WERI-Rb-1 (cell line): Measurements from ENCODE around the gene CARD19.

ENCODE experiments used
- DNase-seq: peaks from one replicate; pipeline ENCODE4 v3.0.0-alpha.2; 2020
- H3K27ac ChIP-seq: fragments of 250-450 bp; sonication (Bioruptor Pico); 2 replicates; pipeline ENCODE4 v1.5.1; 2020; ENCODE audit warnings: mild to moderate bottlenecking, moderate library complexity
- H3K27me3 ChIP-seq: fragments of 250-450 bp; sonication (Bioruptor Pico); 2 replicates; pipeline ENCODE4 v1.5.1; 2021; ENCODE audit warnings: mild to moderate bottlenecking, low read depth, moderate library complexity; ENCODE audit not compliant: insufficient read depth, severe bottlenecking
- H3K36me3 ChIP-seq: fragments of 250-450 bp; sonication (Bioruptor Pico); 2 replicates; pipeline ENCODE4 v1.5.1; 2020; ENCODE audit warnings: mild to moderate bottlenecking, moderate library complexity
- H3K4me3 ChIP-seq: 2 replicates; pipeline ENCODE4 v1.5.1; 2011; ENCODE audit warnings: low read depth, mild to moderate bottlenecking, control low read depth, low read length
- H3K9me3 ChIP-seq: fragments of 250-450 bp; sonication (Bioruptor Pico); 2 replicates; pipeline ENCODE4 v1.5.1; 2021; ENCODE audit warnings: mild to moderate bottlenecking, moderate library complexity; ENCODE audit not compliant: severe bottlenecking
- TF ChIP-seq, protein P1 (sequence below): IDR thresholded peaks from 2 replicates; pipeline ENCODE4 v1.5.1; 2011; ENCODE audit warnings: low read depth, mild to moderate bottlenecking, control low read depth, inconsistent platforms, low read length

Gene CARD19

DNA sequence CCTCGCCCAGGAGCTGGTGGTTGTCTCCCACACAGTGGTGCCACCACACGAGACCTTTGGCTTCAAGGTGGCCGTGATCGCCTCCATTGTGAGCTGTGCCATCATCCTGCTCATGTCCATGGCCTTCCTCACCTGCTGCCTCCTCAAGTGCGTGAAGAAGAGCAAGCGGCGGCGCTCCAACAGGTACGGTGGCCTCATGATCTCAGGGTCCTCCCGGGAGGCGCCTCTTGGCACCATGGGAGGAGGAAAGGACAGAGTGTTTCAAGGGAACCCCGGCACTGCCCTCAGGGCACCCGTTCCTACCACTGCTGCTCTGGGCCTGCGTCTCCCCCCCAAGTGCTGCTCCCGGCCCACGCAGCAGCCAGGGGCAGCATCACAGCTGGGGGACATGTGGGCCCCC lies 18.2 kb upstream of the CARD19 start:
- Histone ChIP-seq H3K9me3 (no peaks in the 10 kb centered on the region), H3K27me3 (no peaks in the 10 kb centered on the region), H3K27ac (no peak overlapping the region), H3K4me3 (no peak overlapping the region), H3K36me3 (no peaks in the 10 kb centered on the region)
- TF ChIP-seq, protein P1, sequence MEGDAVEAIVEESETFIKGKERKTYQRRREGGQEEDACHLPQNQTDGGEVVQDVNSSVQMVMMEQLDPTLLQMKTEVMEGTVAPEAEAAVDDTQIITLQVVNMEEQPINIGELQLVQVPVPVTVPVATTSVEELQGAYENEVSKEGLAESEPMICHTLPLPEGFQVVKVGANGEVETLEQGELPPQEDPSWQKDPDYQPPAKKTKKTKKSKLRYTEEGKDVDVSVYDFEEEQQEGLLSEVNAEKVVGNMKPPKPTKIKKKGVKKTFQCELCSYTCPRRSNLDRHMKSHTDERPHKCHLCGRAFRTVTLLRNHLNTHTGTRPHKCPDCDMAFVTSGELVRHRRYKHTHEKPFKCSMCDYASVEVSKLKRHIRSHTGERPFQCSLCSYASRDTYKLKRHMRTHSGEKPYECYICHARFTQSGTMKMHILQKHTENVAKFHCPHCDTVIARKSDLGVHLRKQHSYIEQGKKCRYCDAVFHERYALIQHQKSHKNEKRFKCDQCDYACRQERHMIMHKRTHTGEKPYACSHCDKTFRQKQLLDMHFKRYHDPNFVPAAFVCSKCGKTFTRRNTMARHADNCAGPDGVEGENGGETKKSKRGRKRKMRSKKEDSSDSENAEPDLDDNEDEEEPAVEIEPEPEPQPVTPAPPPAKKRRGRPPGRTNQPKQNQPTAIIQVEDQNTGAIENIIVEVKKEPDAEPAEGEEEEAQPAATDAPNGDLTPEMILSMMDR = no peak
- DNase-seq = no peak

DNA sequence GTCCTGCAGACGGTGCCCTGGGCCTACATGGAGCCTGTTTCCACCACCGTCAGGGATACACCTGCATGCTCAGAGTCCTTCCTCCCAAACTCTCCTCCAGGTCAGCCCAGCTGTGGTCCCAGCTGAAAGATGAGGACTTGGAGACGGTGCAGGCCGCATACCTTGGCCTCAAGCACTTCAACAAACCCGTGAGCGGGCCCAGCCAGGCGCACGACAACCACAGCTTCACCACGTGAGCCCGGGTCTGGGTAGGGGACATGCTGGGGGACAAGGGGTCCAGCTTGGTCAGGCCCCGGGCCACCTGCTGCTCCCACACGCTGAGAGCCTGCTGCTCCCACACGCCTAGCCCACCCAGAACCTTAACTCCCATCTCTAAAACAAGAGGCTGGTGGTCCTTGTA lies 16.6 kb upstream of the CARD19 start:
- Histone ChIP-seq H3K36me3 (no peaks in the 10 kb centered on the region), H3K9me3 (no peaks in the 10 kb centered on the region)
- no peak for DNase-seq

DNA sequence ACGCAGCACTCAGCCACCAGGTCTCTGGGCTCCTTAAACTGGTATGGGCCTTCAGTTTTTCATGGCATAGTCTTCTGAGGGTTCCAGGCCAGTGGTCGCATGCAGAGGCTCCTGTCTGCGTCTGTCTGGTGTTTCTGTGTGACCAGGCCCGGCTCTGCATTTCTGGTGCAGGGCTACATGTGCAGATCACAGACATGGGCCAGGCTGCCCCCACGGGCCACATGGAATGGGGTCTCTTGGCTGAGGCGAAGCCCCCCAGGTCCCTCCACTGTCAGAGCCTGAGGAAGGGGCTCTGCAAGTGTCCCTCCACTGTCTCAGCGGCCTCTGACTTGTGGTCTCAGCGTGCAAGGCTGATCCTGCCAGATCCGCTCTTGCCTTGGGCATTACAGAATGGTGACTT lies 15.6 kb upstream of the CARD19 start:
- DNase-seq = no peak
- H3K36me3 ChIP-seq = no peaks in the 10 kb centered on the region

More for the DNA sequence above, 16.6 kb upstream of the CARD19 start:
- TF ChIP-seq, protein P1 = no peak
- H3K27ac ChIP-seq = no peak overlapping the region
- no peak overlapping the region for H3K4me3 ChIP-seq
- no peaks in the 10 kb centered on the region for H3K27me3 ChIP-seq

DNA sequence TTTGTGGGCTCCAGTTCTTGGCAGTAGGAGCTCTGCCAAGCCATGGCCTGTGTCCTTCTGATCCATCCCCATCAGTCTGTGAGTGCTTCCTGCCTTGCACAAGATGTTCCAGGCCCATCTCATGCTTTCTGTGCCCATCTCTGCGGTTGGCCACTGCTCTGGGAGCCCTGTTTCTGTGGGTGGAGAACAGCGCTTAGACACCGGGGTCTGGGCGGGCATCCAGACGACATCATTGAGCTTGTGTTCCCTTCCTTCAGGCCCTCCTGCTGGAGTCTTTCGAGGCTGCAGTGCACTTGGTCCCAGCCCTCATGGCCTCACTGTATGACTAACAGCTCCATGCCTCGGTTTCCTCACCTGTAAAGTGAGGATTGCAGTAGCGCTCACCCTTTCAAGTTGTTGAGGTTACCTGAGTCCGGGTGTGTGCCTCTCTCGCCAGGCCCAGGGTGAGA lies 14.9 kb upstream of the CARD19 start:
- H3K27me3 ChIP-seq = no peaks in the 10 kb centered on the region
- no peak overlapping the region for H3K4me3 ChIP-seq
- H3K9me3 ChIP-seq = peaks cover 2% of the 10 kb centered on the region
- H3K27ac ChIP-seq = no peak overlapping the region
- H3K36me3 ChIP-seq = no peaks in the 10 kb centered on the region
- DNase-seq = no peak
- TF ChIP-seq, protein P1 = no peak

More for the DNA sequence above, 15.6 kb upstream of the CARD19 start:
- no peaks in the 10 kb centered on the region for H3K27me3 ChIP-seq
- H3K4me3 ChIP-seq = no peak overlapping the region
- H3K27ac ChIP-seq = no peak overlapping the region
- TF ChIP-seq, protein P1 = no peak
- H3K9me3 ChIP-seq = no peaks in the 10 kb centered on the region

DNA sequence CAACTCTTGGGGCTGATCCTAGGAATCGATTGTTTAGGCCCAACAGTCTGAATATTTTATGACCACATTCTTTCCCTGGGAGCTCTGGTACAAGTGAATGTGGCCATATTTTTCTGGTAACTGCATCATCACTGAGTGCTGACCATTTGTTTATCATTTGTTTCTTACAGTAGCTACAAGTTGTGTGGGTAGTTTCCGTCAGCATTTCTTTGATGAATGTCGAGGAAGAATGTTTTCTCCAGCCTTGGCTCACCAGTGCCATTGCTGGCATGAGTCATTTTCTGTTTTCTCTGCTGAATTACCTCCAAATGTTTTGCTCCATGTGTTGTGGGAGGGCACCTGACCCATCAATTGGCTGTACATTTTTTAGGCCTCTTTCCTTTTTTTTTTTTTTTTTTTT lies 14.1 kb upstream of the CARD19 start:
- no peak overlapping the region for H3K4me3 ChIP-seq
- peaks cover 2% of the 10 kb centered on the region for H3K9me3 ChIP-seq
- H3K27me3 ChIP-seq = no peaks in the 10 kb centered on the region
- no peak for DNase-seq
- H3K27ac ChIP-seq = no peak overlapping the region
- TF ChIP-seq, protein P1 = no peak
- no peaks in the 10 kb centered on the region for H3K36me3 ChIP-seq

DNA sequence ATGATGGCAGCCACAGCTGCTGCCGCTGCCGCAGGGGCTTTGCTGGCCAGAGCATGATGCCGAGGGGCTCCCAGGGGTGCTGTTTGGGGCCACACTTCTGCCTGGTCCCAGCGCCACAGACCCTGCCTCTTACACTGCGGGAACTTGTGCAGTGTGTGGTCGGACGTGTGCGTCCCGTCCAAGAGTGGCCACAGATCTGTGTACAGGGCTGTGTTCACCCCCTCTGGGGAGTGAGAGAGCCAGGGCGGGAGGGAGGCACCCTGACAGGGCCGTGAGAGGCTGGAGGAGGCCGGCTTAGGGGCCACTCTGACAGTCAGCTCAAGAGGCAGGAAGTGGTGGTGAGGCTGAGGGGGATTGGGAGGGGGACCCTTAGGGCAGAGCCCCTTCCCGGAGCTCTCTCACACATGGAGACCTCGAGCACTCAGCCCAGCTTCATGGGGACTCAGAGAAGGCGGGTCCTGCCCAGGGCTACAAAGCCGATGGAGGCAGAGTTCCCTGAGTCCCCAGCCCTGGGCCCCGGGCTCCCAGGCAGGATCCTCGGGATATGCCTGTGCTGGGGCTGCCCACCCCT lies 13.1 kb upstream of the CARD19 start:
- no peak overlapping the region for H3K4me3 ChIP-seq
- no peaks in the 10 kb centered on the region for H3K27me3 ChIP-seq
- no peak overlapping the region for H3K27ac ChIP-seq
- no peak for DNase-seq
- TF ChIP-seq, protein P1 = no peak
- peaks cover 2% of the 10 kb centered on the region for H3K9me3 ChIP-seq
- no peaks in the 10 kb centered on the region for H3K36me3 ChIP-seq
